Subcutaneous adipose tissue (tissue), 4 donors: ENCODE data around the gene CHD6. TPM values are rescaled to one million over a fixed set of nuclear protein-coding genes. Genes with fewer than 3 reads are reported as not detected.

Experiments
- total RNA-seq, 4 donors: library from RNA; depleted of rRNA; stranded (reverse); fragments of >200 nt; gene quantifications; one replicate each; pipeline ENCODE4 v1.1.0, GENCODE V29; 2016
- TF ChIP-seq, protein P1 (sequence below): fragments of 450-650 bp; IDR thresholded peaks from one replicate; pipeline ENCODE4 v1.5.1; 2016; ENCODE audit warnings: low read depth, mild to moderate bottlenecking, control low read depth, antibody characterized with exemption, moderate library complexity

The CHD6 gene
- total RNA-seq, 4 donors from 2014 or later, result 31.5 to 47.4 (median 37.9) TPM

DNA sequence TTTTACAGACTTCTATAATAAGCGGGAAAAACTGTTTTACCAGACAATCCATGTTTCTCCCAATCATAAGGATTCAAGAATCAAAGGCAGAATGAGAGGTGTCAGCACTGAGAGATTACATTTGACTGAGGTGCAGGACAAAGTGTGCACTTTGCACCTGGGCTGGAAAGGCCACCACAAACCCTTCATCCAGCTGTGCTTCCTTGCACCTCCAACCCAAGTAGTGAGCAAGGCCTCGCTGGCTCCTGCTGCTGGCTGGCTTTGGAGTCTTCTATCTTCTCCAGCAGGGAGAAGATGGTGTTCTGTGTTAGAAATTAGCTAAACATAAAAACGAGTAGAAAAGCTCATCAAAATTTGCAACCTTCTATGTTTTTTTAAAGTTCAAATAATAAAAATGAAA is 77.7 kb downstream of the CHD6 start:
- TF ChIP-seq, protein P1, sequence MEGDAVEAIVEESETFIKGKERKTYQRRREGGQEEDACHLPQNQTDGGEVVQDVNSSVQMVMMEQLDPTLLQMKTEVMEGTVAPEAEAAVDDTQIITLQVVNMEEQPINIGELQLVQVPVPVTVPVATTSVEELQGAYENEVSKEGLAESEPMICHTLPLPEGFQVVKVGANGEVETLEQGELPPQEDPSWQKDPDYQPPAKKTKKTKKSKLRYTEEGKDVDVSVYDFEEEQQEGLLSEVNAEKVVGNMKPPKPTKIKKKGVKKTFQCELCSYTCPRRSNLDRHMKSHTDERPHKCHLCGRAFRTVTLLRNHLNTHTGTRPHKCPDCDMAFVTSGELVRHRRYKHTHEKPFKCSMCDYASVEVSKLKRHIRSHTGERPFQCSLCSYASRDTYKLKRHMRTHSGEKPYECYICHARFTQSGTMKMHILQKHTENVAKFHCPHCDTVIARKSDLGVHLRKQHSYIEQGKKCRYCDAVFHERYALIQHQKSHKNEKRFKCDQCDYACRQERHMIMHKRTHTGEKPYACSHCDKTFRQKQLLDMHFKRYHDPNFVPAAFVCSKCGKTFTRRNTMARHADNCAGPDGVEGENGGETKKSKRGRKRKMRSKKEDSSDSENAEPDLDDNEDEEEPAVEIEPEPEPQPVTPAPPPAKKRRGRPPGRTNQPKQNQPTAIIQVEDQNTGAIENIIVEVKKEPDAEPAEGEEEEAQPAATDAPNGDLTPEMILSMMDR, result no peak

DNA sequence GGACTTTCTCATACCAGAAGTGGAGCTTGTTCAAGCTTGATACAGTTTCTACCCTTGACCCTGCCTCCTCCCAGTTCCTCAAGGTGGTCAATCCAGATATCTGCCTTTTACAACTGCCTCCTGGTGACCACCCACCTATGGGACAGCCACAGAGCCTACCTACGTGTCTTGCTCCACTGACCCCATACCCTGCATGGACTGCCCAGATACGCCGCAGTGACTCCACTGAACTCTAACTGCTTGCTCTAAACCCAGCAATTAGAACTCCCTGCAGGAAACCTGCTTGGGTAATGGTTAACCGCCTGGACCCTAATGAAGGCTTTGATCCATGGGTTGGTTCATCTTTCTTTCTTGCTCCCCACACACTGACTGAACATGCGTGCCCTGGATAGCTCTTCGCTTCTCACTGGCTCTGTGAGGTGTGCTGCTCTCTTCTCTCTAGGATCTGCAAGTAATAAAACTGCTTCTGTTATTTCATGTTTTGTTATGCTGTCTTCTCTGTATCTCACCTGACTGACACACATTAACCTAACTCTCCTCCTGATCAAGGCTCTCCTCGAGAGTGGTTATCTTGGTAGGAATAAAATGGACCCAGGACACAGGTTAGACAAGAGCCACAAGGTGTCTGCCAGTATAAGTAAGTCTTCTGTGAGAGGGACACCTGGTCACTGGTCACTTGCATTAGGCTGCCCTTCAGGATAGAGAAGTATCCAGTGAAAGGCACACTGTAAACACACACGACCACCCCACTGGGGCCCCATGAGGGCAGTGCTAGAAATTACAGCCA is 79.2 kb downstream of the CHD6 start:
- TF ChIP-seq, protein P1, result no peak

DNA sequence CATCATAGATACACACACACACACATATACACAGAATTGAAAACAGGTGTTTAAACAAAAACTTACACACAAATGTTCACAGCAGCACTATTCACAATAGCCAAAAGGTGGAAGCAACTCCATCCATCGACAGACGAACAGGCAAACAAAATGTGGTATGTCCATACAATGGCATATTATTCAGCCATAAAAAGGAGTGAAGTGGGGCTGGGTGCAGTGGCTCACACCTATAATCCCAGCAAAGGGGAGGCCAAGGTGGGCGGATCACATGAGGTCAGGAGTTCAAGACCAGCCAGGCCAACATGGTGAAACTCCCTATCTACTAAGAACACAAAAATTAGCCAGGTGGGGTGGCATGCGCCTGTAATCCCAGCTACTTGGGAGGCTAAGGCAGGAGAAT is 80.3 kb downstream of the CHD6 start:
- TF ChIP-seq, protein P1, result no peak

DNA sequence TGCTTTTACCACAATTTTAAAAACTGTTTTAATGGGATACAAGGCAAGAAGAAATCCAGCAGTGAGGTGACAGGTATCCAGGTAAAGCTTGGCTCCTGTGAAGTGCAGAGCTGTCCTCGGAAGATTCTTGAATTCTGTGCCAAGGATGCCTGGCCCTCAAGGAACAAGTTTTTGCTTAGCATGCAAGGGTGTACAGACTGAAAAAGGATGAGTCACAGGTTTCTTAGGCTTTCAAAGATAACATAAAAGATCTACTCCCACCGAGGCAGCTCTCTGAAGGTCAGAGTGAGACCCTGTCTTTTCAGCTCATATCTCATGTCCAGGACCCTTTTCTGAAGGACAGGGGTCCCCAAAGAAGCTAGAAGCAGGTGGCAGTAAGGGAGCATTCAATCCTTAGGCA is 83.3 kb downstream of the CHD6 start:
- TF ChIP-seq, protein P1, result no peak

DNA sequence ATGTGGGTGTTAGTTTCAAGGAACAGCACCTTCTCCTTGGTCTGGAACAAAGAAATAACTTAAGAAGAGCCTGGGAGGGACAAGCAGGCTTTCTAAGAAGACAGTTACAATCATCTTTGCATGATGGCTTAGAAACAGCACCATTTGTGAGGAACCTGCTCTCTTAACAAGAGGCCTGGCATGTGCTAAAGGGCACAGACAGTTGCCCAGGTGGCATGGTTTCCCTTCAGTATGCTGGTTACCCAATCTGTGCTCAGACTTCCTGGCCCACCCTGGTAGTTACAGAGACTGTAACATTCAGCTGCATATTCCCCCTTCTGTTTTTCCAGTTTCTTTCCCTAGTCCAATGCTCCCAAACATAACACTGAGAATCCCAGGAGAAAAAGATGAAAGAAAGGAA is 84.0 kb downstream of the CHD6 start:
- TF ChIP-seq, protein P1, result no peak

DNA sequence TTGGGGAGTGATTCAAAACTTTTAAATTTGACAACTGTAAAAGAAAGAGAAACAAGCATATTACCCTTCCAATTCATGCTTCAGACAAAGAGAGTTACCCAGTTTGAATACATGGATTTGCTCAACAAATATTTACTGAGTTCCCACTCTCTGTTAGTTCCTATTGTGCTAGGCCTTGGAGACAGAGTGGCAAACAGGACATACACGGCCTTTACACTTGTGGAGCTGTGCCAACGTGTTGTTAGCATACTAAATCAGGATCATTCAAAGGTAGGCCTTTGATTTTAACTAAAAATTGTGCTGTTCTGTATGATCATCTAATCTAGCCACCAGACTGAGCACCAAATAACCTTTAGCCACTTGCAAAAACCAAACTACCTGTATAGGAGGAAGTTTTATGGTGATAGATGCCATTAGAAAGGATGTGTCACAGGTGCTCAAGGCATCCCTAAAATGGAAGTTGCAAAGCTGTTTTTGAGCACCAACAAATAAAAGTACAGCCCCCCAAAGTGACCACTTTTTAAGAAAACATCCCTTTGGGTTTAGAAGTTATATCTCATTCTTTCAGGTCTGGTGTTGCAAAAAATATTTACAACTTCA is 84.5 kb downstream of the CHD6 start:
- TF ChIP-seq, protein P1, result no peak

DNA sequence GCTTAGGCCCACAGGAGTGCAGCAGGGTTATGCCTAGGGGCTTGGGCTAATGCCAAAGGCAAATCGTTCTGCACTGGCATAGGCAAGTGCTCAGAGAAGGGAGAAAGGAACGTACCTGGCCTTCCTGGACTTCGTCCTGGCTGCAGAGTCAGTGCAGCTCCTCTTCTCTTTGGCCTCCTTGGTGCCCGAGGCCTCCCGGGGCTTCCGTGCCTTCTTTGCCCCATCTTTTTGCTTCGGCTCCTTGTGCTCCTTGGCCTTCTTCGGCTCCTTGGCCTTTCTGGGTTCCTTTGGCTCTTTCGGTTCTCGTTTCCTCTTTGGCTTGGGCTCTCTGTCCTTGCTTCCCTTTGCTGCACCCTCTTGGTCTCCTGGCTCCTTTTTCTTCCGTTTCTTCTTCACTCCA is 85.2 kb downstream of the CHD6 start:
- TF ChIP-seq, protein P1, result no peak
